HK-2 (cell line): ENCODE measurements around the gene ITGAX.
"Not testable (repeated sequence)": the region's sequence is repeated elsewhere in the genome, so short reads cannot be mapped to it uniquely, and the experiment has no call there.

Experiments used
- DNase-seq: peaks from one replicate; pipeline ENCODE4 v3.0.0-alpha.2; 2018; ENCODE audit not compliant: unreplicated experiment

ITGAX gene

GRCh38 chr16:31354394-31355291 is at the start of gene ITGAX:
ITGAX (plus strand) TSS chr16:31355176; CDS start chr16:31355255, 79 bp downstream.
- peak; percentile 83 for DNase-seq

- no peak for DNase-seq
These were observed 49.8 kb upstream of the ITGAX start for GRCh38 chr16:31305219-31305618.

- DNase-seq = not testable (repeated sequence)
These were observed 46.6 kb upstream of the ITGAX start for GRCh38 chr16:31308381-31308780.

GRCh38 chr16:31322500-31322899 is 32.5 kb upstream of the ITGAX start:
- no peak for DNase-seq

GRCh38 chr16:31323959-31324629 is 30.9 kb upstream of the ITGAX start:
- DNase-seq = no peak

- DNase-seq = no peak
These were observed 29.8 kb upstream of the ITGAX start for GRCh38 chr16:31325171-31325570.

GRCh38 chr16:31327646-31328225 is 27.2 kb upstream of the ITGAX start:
- DNase-seq = no peak

- no peak for DNase-seq
These were observed 26.5 kb upstream of the ITGAX start for GRCh38 chr16:31328322-31329052.

GRCh38 chr16:31329671-31330552 is 25.1 kb upstream of the ITGAX start:
- no peak for DNase-seq

GRCh38 chr16:31330553-31330890 is 24.5 kb upstream of the ITGAX start:
- DNase-seq = no peak

- no peak for DNase-seq
These were observed 23.7 kb upstream of the ITGAX start for GRCh38 chr16:31331141-31331764.

GRCh38 chr16:31331807-31332301 is 23.1 kb upstream of the ITGAX start:
- DNase-seq = no peak

- no peak for DNase-seq
These were observed 22.4 kb upstream of the ITGAX start for GRCh38 chr16:31332544-31332943.

- DNase-seq = peak; percentile 29
These were observed 21.0 kb upstream of the ITGAX start for GRCh38 chr16:31333686-31334649.

GRCh38 chr16:31334934-31335333 is 20.0 kb upstream of the ITGAX start:
- DNase-seq = no peak

- no peak for DNase-seq
These were observed 19.5 kb upstream of the ITGAX start for GRCh38 chr16:31335431-31335830.

- DNase-seq = not testable (repeated sequence)
These were observed 16.8 kb upstream of the ITGAX start for GRCh38 chr16:31338166-31338685.

GRCh38 chr16:31344712-31345111 is 10.3 kb upstream of the ITGAX start:
- DNase-seq = no peak

- no peak for DNase-seq
These were observed 7.5 kb upstream of the ITGAX start for GRCh38 chr16:31347445-31347844.
